Kidney (tissue), 14 donors: ENCODE data around the gene MFAP1. TPM values are rescaled to one million over a fixed set of nuclear protein-coding genes. Genes with fewer than 3 reads are reported as not detected.

Source experiments
- DNase-seq, 5 donors: peaks; one replicate each; pipeline ENCODE4 v3.0.0-alpha.2; 2013 to 2020
- FAIRE-seq: peaks from 2 replicates; lab custom pipeline; 2012; peaks lifted over from hg19 to GRCh38; lab: Jason Lieb, UNC
- H3K27ac ChIP-seq, 2 donors: one replicate each; pipeline ENCODE4 v1.7.0; 2013; ENCODE audit warnings: low read depth in 2 of 2, low read length in 2 of 2, inconsistent platforms in 1 of 2
- H3K27me3 ChIP-seq: one replicate; pipeline ENCODE4 v1.7.1; 2013; ENCODE audit warnings: low read length, inconsistent platforms; ENCODE audit not compliant: control insufficient read depth, insufficient read depth
- H3K36me3 ChIP-seq, 3 donors: one replicate each; pipeline versions ENCODE4 v1.7.0 to v1.7.1; 2013; ENCODE audit warnings: low read length in 3 of 3, control low read depth in 1 of 3, inconsistent platforms in 1 of 3; ENCODE audit not compliant: insufficient read depth in 3 of 3, control insufficient read depth in 2 of 3
- H3K4me1 ChIP-seq, 3 donors: one replicate each; pipeline versions ENCODE4 v1.7.0 to v1.7.1; 2013; ENCODE audit warnings: low read length in 3 of 3, inconsistent platforms in 1 of 3, low read depth in 1 of 3; ENCODE audit not compliant: control insufficient read depth in 2 of 3, insufficient read depth in 2 of 3
- H3K4me3 ChIP-seq, 3 donors: one replicate each; pipeline versions ENCODE4 v1.7.0 to v1.8.1; 2013; ENCODE audit warnings: low read length in 3 of 3, control low read depth in 1 of 3, inconsistent platforms in 1 of 3
- H3K9ac ChIP-seq, 3 donors: one replicate each; pipeline versions ENCODE4 v1.7.0 to v1.7.1; 2013; ENCODE audit warnings: low read length in 3 of 3, control low read depth in 1 of 3, inconsistent platforms in 1 of 3
- H3K9me3 ChIP-seq, 3 donors: one replicate each; pipeline versions ENCODE4 v1.7.0 to v1.7.1; 2013; ENCODE audit warnings: low read length in 3 of 3, control low read depth in 1 of 3, inconsistent platforms in 1 of 3; ENCODE audit not compliant: control insufficient read depth in 2 of 3, insufficient read depth in 1 of 3
- intact Hi-C: fragments of 100-400 bp; cut with DNase I; formaldehyde crosslinking; loops from one replicate; pipeline ENCODE4 v1.11.1; 2022
- microRNA-seq: library from miRNA; unstranded; fragments of <30 nt; microRNA quantifications from one replicate; pipeline ENCODE4 v1.2.0, GENCODE V29; 2020
- polyA plus RNA-seq: library from polyadenylated mRNA; stranded (reverse); fragments of 350-450 nt; fragmentation: Illumina TruSeq; extraction: RNeasy Lipid Tissue Mini Kit (QIAGEN cat#74804); gene quantifications from one replicate; pipeline ENCODE4 v1.2.3, GENCODE V29; 2014; ENCODE audit warnings: low read depth, low replicate concordance; ENCODE audit not compliant: insufficient read depth
- total RNA-seq: library from RNA; stranded (reverse); fragmentation: NEBNext Ultra II Directional; extraction: Animal tissue kit (Norgen Biotek cat#: 25700); gene quantifications from one replicate; pipeline ENCODE4 v1.2.1, GENCODE V29; 2021
- TF ChIP-seq, protein P1 (sequence below): IDR thresholded peaks from 3 replicates; pipeline ENCODE4 v1.5.1; 2012; ENCODE audit warnings: mild to moderate bottlenecking, moderate library complexity, borderline replicate concordance; ENCODE audit not compliant: insufficient read depth; ENCODE audit errors: extremely low read depth
- donor health status: control.
- donor health status: control.
- donor health status: control.
- donor health status: control.
- donor health status: control.
- donor health status: DM: yes; HTN: yes; CAD: no.
- donor health status: Normal renal cell carcinoma (clear cell type).

MFAP1 gene
- total and polyA plus RNA-seq, 2 donors from 2014 or later, result 25.3 to 28.1 TPM

- H3K4me3 ChIP-seq, result no peak overlapping the region
- TF ChIP-seq, protein P1, sequence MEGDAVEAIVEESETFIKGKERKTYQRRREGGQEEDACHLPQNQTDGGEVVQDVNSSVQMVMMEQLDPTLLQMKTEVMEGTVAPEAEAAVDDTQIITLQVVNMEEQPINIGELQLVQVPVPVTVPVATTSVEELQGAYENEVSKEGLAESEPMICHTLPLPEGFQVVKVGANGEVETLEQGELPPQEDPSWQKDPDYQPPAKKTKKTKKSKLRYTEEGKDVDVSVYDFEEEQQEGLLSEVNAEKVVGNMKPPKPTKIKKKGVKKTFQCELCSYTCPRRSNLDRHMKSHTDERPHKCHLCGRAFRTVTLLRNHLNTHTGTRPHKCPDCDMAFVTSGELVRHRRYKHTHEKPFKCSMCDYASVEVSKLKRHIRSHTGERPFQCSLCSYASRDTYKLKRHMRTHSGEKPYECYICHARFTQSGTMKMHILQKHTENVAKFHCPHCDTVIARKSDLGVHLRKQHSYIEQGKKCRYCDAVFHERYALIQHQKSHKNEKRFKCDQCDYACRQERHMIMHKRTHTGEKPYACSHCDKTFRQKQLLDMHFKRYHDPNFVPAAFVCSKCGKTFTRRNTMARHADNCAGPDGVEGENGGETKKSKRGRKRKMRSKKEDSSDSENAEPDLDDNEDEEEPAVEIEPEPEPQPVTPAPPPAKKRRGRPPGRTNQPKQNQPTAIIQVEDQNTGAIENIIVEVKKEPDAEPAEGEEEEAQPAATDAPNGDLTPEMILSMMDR, result no peak
- FAIRE-seq, result no peak
Observed at GRCh38 chr15:43762824-43763223, 61.7 kb downstream of the MFAP1 start.

More at GRCh38 chr15:43762824-43763223, 61.7 kb downstream of the MFAP1 start:
- no peaks in the 10 kb centered on the region for H3K27me3 ChIP-seq
- H3K36me3 ChIP-seq, result peaks cover 0 to 29% (median 23%) of the 10 kb centered on the region in 3 donors
- no peak overlapping the region for H3K9ac ChIP-seq
- H3K27ac ChIP-seq, result no peak overlapping the region
- no peak for DNase-seq
- no peaks in the 10 kb centered on the region for H3K9me3 ChIP-seq
- no peaks in the 10 kb centered on the region for H3K4me1 ChIP-seq
- intact Hi-C loops, result no loop called here

Small RNA genes within 50 kb of the gene (microRNA-seq; reads per million reads assigned to microRNA genes)
- gene MIR1282, result not detected

Other genes with a start within 250 kb of the MFAP1 start
- gene PPIP5K1, start 234.5 kb downstream of the MFAP1 start, total RNA-seq, result 64.6 TPM
- 7.7 TPM for gene PPIP5K1, start 234.5 kb downstream of the MFAP1 start, polyA plus RNA-seq
- gene CKMT1B, start 230.7 kb downstream of the MFAP1 start, total RNA-seq, result 14.5 TPM
- gene CKMT1B, start 230.7 kb downstream of the MFAP1 start, polyA plus RNA-seq, result 9.2 TPM
- gene STRC, start 205.9 kb downstream of the MFAP1 start, total RNA-seq, result 0.19 TPM
- gene STRC, start 205.9 kb downstream of the MFAP1 start, polyA plus RNA-seq, result 0.22 TPM
- gene CATSPER2, start 175.8 kb downstream of the MFAP1 start, total RNA-seq, result 6.5 TPM
- gene CATSPER2, start 175.8 kb downstream of the MFAP1 start, polyA plus RNA-seq, result 1.9 TPM
- gene CKMT1A, start 130.8 kb downstream of the MFAP1 start, total RNA-seq, result 15.1 TPM
- gene CKMT1A, start 130.8 kb downstream of the MFAP1 start, polyA plus RNA-seq, result 19.9 TPM
- 404 TPM for gene PDIA3, start 78.3 kb downstream of the MFAP1 start, total RNA-seq
- gene PDIA3, start 78.3 kb downstream of the MFAP1 start, polyA plus RNA-seq, result 414 TPM
- 2.5 TPM for gene ELL3, start 47.7 kb downstream of the MFAP1 start, total RNA-seq
- 2.7 TPM for gene ELL3, start 47.7 kb downstream of the MFAP1 start, polyA plus RNA-seq
- gene SERF2, start 32.4 kb downstream of the MFAP1 start, total RNA-seq, result 788 TPM
- 2,452 TPM for gene SERF2, start 32.4 kb downstream of the MFAP1 start, polyA plus RNA-seq
- gene SERINC4, start 24.5 kb downstream of the MFAP1 start, total RNA-seq, result 0.13 TPM
- gene SERINC4, start 24.5 kb downstream of the MFAP1 start, polyA plus RNA-seq, result 0.47 TPM
- 10.2 TPM for gene HYPK, start 24.1 kb downstream of the MFAP1 start, total RNA-seq
- 7.7 TPM for gene HYPK, start 24.1 kb downstream of the MFAP1 start, polyA plus RNA-seq
- 4.8 TPM for gene WDR76, start 2.3 kb upstream of the MFAP1 start, total RNA-seq
- gene WDR76, start 2.3 kb upstream of the MFAP1 start, polyA plus RNA-seq, result 0.73 TPM